OCI-LY7 (cell line): ENCODE measurements around the gene CTR9. TPM values are rescaled to one million over a fixed set of nuclear protein-coding genes. Genes with fewer than 3 reads are reported as not detected.

Experiments
- BruUV-seq: library from RNA; stranded (reverse); fragments of 400-500 nt; replicated peaks from 2 replicates; lab custom pipeline; 2021; lab: Mats Ljungman, UMichigan
- CTCF ChIA-PET: fragments of 300-600 bp; sonication (Branson Sonifier 250); formaldehyde crosslinking; loops from one replicate; lab custom pipeline; 2022; ENCODE audit warnings: antibody characterized with exemption; ENCODE audit not compliant: unreplicated experiment; lab: Charles Lee
- POLR2A ChIA-PET: fragments of 300-600 bp; sonication (Branson Sonifier 250); formaldehyde crosslinking; loops from one replicate; lab custom pipeline; 2022; ENCODE audit warnings: antibody characterized with exemption; lab: Charles Lee
- DNase-seq: peaks from one replicate; pipeline ENCODE4 v3.0.0-alpha.2; 2015; ENCODE audit warnings: low spot score
- H2AFZ ChIP-seq: fragments of 200-600 bp; sonication (generic), shearing (Covaris generic); 2 replicates; pipeline ENCODE4 v1.6.1; 2014; ENCODE audit warnings: mild to moderate bottlenecking, antibody characterized with exemption, low read length, moderate library complexity
- H3K27ac ChIP-seq: fragments of 200-600 bp; sonication (generic); 2 replicates; pipeline ENCODE4 v1.5.1; 2014; ENCODE audit warnings: mixed run types, low read depth, mild to moderate bottlenecking, moderate library complexity, low read length, inconsistent platforms; ENCODE audit not compliant: poor library complexity, severe bottlenecking
- H3K36me3 ChIP-seq: fragments of 200-600 bp; sonication (generic); 2 replicates; pipeline ENCODE4 v1.6.1; 2014; ENCODE audit warnings: mild to moderate bottlenecking, antibody characterized with exemption, low read length, moderate library complexity, mixed read lengths; ENCODE audit not compliant: insufficient read depth
- H3K4me1 ChIP-seq: fragments of 200-600 bp; sonication (generic); 2 replicates; pipeline ENCODE4 v1.5.1; 2014; ENCODE audit warnings: mild to moderate bottlenecking, low read length; ENCODE audit not compliant: insufficient read depth, poor library complexity, severe bottlenecking
- H3K4me2 ChIP-seq: fragments of 200-600 bp; sonication (generic); 2 replicates; pipeline ENCODE4 v1.6.1; 2014; ENCODE audit warnings: mild to moderate bottlenecking, low read length
- H3K4me3 ChIP-seq: fragments of 200-600 bp; sonication (generic); 2 replicates; pipeline ENCODE4 v1.5.1; 2014; ENCODE audit warnings: mild to moderate bottlenecking, low read depth, low read length; ENCODE audit not compliant: poor library complexity, severe bottlenecking
- H3K79me2 ChIP-seq: fragments of 200-600 bp; sonication (generic); 2 replicates; pipeline ENCODE4 v1.6.1; 2016; ENCODE audit warnings: low read depth, mild to moderate bottlenecking, low read length, moderate library complexity, mixed read lengths; ENCODE audit not compliant: insufficient read depth
- H3K9me2 ChIP-seq: fragments of 200-600 bp; sonication (generic); 2 replicates; pipeline ENCODE4 v1.6.1; 2016; ENCODE audit warnings: mild to moderate bottlenecking, low read length, mixed read lengths; ENCODE audit not compliant: insufficient read depth
- H3K9me3 ChIP-seq: fragments of 200-600 bp; sonication (generic); 2 replicates; pipeline ENCODE4 v1.6.1; 2014; ENCODE audit warnings: mild to moderate bottlenecking, mixed run types, low read length, mixed read lengths
- H4K20me1 ChIP-seq: fragments of 200-600 bp; sonication (generic); 2 replicates; pipeline ENCODE4 v1.6.1; 2014; ENCODE audit warnings: mild to moderate bottlenecking, antibody characterized with exemption, low read length, moderate library complexity, mixed read lengths; ENCODE audit not compliant: insufficient read depth
- CTCF ChIP-seq: fragments of 200-600 bp; sonication (generic); conservative IDR thresholded peaks from 2 replicates; pipeline ENCODE4 v1.5.1; 2014; ENCODE audit warnings: mild to moderate bottlenecking, antibody characterized with exemption, low read length, moderate library complexity, mixed read lengths
- EZH2phosphoT487 ChIP-seq: fragments of 200-600 bp; sonication (generic); IDR thresholded peaks from 2 replicates; pipeline ENCODE4 v1.6.1; 2018; ENCODE audit warnings: low read depth, borderline replicate concordance, mild to moderate bottlenecking, mixed run types, antibody characterized with exemption, low read length, moderate library complexity, mixed read lengths
- intact Hi-C: fragments of 100-400 bp; cut with micrococcal nuclease; formaldehyde crosslinking; loops from one replicate; pipeline ENCODE4 v1.10.0; 2022; ENCODE audit not compliant: unreplicated experiment
- total RNA-seq, 2 experiments: library from RNA; depleted of rRNA in 1 of 2; stranded (reverse); fragments of >200 nt in 1 of 2; shearing (Covaris generic) in 1 of 2; gene quantifications; 2 replicates each; pipeline ENCODE4 v1.2.3, GENCODE V29; 2014 to 2022

The CTR9 gene
- total RNA-seq, 2 experiments from 2014 or later, result 15.3 to 29.5 TPM

- H3K9me2 ChIP-seq, result no peaks in the 10 kb centered on the region
- intact Hi-C loops, result loop anchor here (1.0 kb wide), 1 partner anchor 51 kb away; the partner anchor contains the start of gene ZBED5
- peaks cover 56% of the 10 kb centered on the region for H3K79me2 ChIP-seq
- H3K36me3 ChIP-seq, result peaks cover 57% of the 10 kb centered on the region
- peaks cover 11% of the 10 kb centered on the region; the same call in 1 of the 2 replicates for H4K20me1 ChIP-seq
- no peak for TF ChIP-seq CTCF
- TF ChIP-seq EZH2phosphoT487, result no peak
- peak overlapping the region; percentile 87 for H3K27ac ChIP-seq
- H3K9me3 ChIP-seq, result no peaks in the 10 kb centered on the region
- DNase-seq, result peak; percentile 63
- H3K4me2 ChIP-seq, result peak overlapping the region; percentile 80
- ChIA-PET POLR2A (interaction anchor here (0.6 to 3.1 kb wide), 3 partner anchors 9 to 17 kb away, joined by 3 to 25 read pairs (median 22); no protein-coding TSS in a partner anchor), CTCF (interaction anchor here (1.7 kb wide), 1 partner anchor 50 kb away, joined by 6 read pairs; the partner anchor contains the start of gene ZBED5)
- H2AFZ ChIP-seq, result no peak overlapping the region; the same call in 1 of the 2 replicates
- H3K4me3 ChIP-seq, result peak overlapping the region; percentile 94
- H3K4me1 ChIP-seq, result peaks cover 40% of the 10 kb centered on the region
- no TSS peak for BruUV-seq
These were observed 56.6 kb downstream of the CTR9 start for GRCh38 chr11:10807493-10808234.

- peak overlapping the region; percentile 19; the same call in 1 of the 2 replicates for H2AFZ ChIP-seq
These were observed 57.1 kb downstream of the CTR9 start for GRCh38 chr11:10808235-10808552.

More at GRCh38 chr11:10808235-10808552, 57.1 kb downstream of the CTR9 start:
- H3K36me3 ChIP-seq, result peaks cover 51% of the 10 kb centered on the region
- H3K9me2 ChIP-seq, result no peaks in the 10 kb centered on the region
- no TSS peak for BruUV-seq
- H3K27ac ChIP-seq, result peak overlapping the region; percentile 87
- no peak for DNase-seq
- intact Hi-C loops, result loop anchor here (1.0 kb wide), 1 partner anchor 50 kb away; the partner anchor contains the start of gene ZBED5
- TF ChIP-seq EZH2phosphoT487 (no peak), CTCF (no peak)
- peaks cover 40% of the 10 kb centered on the region for H3K4me1 ChIP-seq
- no peaks in the 10 kb centered on the region for H3K9me3 ChIP-seq
- H4K20me1 ChIP-seq, result peaks cover 11% of the 10 kb centered on the region; the same call in 1 of the 2 replicates
- H3K79me2 ChIP-seq, result peaks cover 56% of the 10 kb centered on the region
- ChIA-PET POLR2A (interaction anchor here (0.6 to 3.1 kb wide), 14 partner anchors 9 to 980 kb away, joined by 3 to 63 read pairs (median 8); partner anchors contain the start of gene ZBED5), CTCF (interaction anchor here (1.1 to 1.7 kb wide), 2 partner anchors 17 to 50 kb away, joined by 4 to 6 read pairs; partner anchors contain the start of gene ZBED5)
- H3K4me3 ChIP-seq, result peak overlapping the region; percentile 94
- H3K4me2 ChIP-seq, result peak overlapping the region; percentile 80
